GM19397 (cell line): Measurements from ENCODE around the gene IL32.

ENCODE experiments used
- ATAC-seq: cut with Tn5 transposase; IDR thresholded peaks from one replicate; pipeline ENCODE4 v1.9.1; 2021; ENCODE audit warnings: mild to moderate bottlenecking, moderate library complexity; ENCODE audit not compliant: unreplicated experiment

Gene IL32

GRCh38 chr16:3088925-3089716 is 23.7 kb downstream of the IL32 start:
- ATAC-seq, result no peak

GRCh38 chr16:3089717-3090592 is 24.5 kb downstream of the IL32 start:
- ATAC-seq, result no peak

- ATAC-seq, result no peak
Observed at GRCh38 chr16:3091551-3091950, 26.1 kb downstream of the IL32 start.

GRCh38 chr16:3092501-3092941 is 27.1 kb downstream of the IL32 start:
- no peak for ATAC-seq

GRCh38 chr16:3094289-3095027 is 29.0 kb downstream of the IL32 start:
- no peak for ATAC-seq

GRCh38 chr16:3095869-3096268 is 30.4 kb downstream of the IL32 start:
- ATAC-seq, result peak; percentile 57

- ATAC-seq, result no peak
Observed at GRCh38 chr16:3096362-3096761, 30.9 kb downstream of the IL32 start.

- no peak for ATAC-seq
Observed at GRCh38 chr16:3097266-3097665, 31.8 kb downstream of the IL32 start.

GRCh38 chr16:3098459-3099394 is 33.3 kb downstream of the IL32 start, which contains the start of gene ZSCAN10:
Gene ZSCAN10, minus strand, starts transcription at chr16:3099294. Its CDS starts 6,357 bp downstream, at chr16:3092937.
- no peak for ATAC-seq

GRCh38 chr16:3099395-3099731 is 33.9 kb downstream of the IL32 start:
- no peak for ATAC-seq

- ATAC-seq, result peak; percentile 52
Observed at GRCh38 chr16:3099732-3100499, 34.5 kb downstream of the IL32 start.

- ATAC-seq, result no peak
Observed at GRCh38 chr16:3101018-3101840, 35.8 kb downstream of the IL32 start.

- ATAC-seq, result no peak
Observed at GRCh38 chr16:3101841-3102470, 36.5 kb downstream of the IL32 start.

GRCh38 chr16:3106205-3106928 is 40.9 kb downstream of the IL32 start:
- peak; percentile 81 for ATAC-seq

- no peak for ATAC-seq
Observed at GRCh38 chr16:3112058-3112880, 46.8 kb downstream of the IL32 start, which contains the start of gene ZNF205. Gene ZNF205, plus strand, starts transcription at chr16:3112586. Its CDS starts 845 bp downstream, at chr16:3113431.

- ATAC-seq, result no peak
Observed at GRCh38 chr16:3112881-3113574, 47.6 kb downstream of the IL32 start.
